CD4-positive, alpha-beta T cell treated with Interleukin-2 at 100 ng/mL for 4 hours (primary cell): ENCODE data around the gene SLC23A2.
A peak's percentile ranks its signal among the peaks of the same experiment; 100 is the strongest.
"Not testable (repeated sequence)": the region's sequence is repeated elsewhere in the genome, so short reads cannot be mapped to it uniquely, and the experiment has no call there.

Experiments used
- DNase-seq: peaks from one replicate; pipeline ENCODE4 v3.0.0-alpha.2; 2020; ENCODE audit warnings: low spot score

The SLC23A2 gene

GRCh38 chr20:5001174-5002076 is at the start of gene SLC23A2:
TSS of gene SLC23A2 (minus strand) at chr20:5001510. CDS start at chr20:4932562, 68,948 bp downstream.
- DNase-seq = peak; percentile 31

GRCh38 chr20:5046656-5047339 is 45.5 kb upstream of the SLC23A2 start:
- DNase-seq = no peak

GRCh38 chr20:5045906-5046305 is 44.6 kb upstream of the SLC23A2 start:
- no peak for DNase-seq

GRCh38 chr20:5044075-5044620 is 42.8 kb upstream of the SLC23A2 start:
- DNase-seq = no peak

GRCh38 chr20:5041433-5041832 is 40.1 kb upstream of the SLC23A2 start:
- no peak for DNase-seq

GRCh38 chr20:5040345-5040744 is 39.0 kb upstream of the SLC23A2 start:
- DNase-seq = no peak

- DNase-seq = no peak
Measured at GRCh38 chr20:5039889-5040288, 38.6 kb upstream of the SLC23A2 start.

- peak; percentile 55 for DNase-seq
Measured at GRCh38 chr20:5039255-5039657, 37.9 kb upstream of the SLC23A2 start.

GRCh38 chr20:5036828-5037227 is 35.5 kb upstream of the SLC23A2 start:
- no peak for DNase-seq

- not testable (repeated sequence) for DNase-seq
Measured at GRCh38 chr20:5035518-5035917, 34.2 kb upstream of the SLC23A2 start.

- DNase-seq = no peak
Measured at GRCh38 chr20:5033566-5033965, 32.3 kb upstream of the SLC23A2 start.

- DNase-seq = not testable (repeated sequence)
Measured at GRCh38 chr20:5031701-5032100, 30.4 kb upstream of the SLC23A2 start.

- no peak for DNase-seq
Measured at GRCh38 chr20:5031206-5031557, 29.9 kb upstream of the SLC23A2 start.

GRCh38 chr20:5030348-5031205 is 29.3 kb upstream of the SLC23A2 start:
- no peak for DNase-seq

- DNase-seq = not testable (repeated sequence)
Measured at GRCh38 chr20:5028258-5029059, 27.1 kb upstream of the SLC23A2 start.

- DNase-seq = no peak
Measured at GRCh38 chr20:5024982-5025381, 23.7 kb upstream of the SLC23A2 start.

- no peak for DNase-seq
Measured at GRCh38 chr20:5024103-5024502, 22.8 kb upstream of the SLC23A2 start.

GRCh38 chr20:5023171-5023570 is 21.9 kb upstream of the SLC23A2 start:
- not testable (repeated sequence) for DNase-seq

GRCh38 chr20:5020760-5021159 is 19.4 kb upstream of the SLC23A2 start:
- no peak for DNase-seq

- no peak for DNase-seq
Measured at GRCh38 chr20:5013682-5014447, 12.6 kb upstream of the SLC23A2 start.
